Activated CD4-positive, CD25-positive, alpha-beta regulatory T cell (primary cell): ENCODE data around the gene SMIM34.
"Not testable (repeated sequence)": the region's sequence is repeated elsewhere in the genome, so short reads cannot be mapped to it uniquely, and the experiment has no call there.

Experiments
- DNase-seq, 4 experiments: peaks; one replicate each; lab custom pipeline; 2025; lab: John Stamatoyannopoulos, UW

The SMIM34 gene

GRCh38 chr21:34374462-34374861 is 49.3 kb downstream of the SMIM34 start:
- DNase-seq, result not testable (repeated sequence)

- no peak for DNase-seq
Measured at GRCh38 chr21:34372321-34372720, 51.4 kb downstream of the SMIM34 start.

GRCh38 chr21:34369741-34370140 is 54.0 kb downstream of the SMIM34 start:
- DNase-seq, result no peak
